ENCODE data around the gene JAKMIP1.

Gene JAKMIP1

GRCh38 chr4:6239968-6240367, 39.6 kb upstream of the JAKMIP1 start:
- H3K27ac ChIP-seq (ENCODE audit: low read depth, low read length) = no peak overlapping the region
- no peaks in the 10 kb centered on the region for H3K4me1 ChIP-seq (ENCODE audit: control insufficient read depth, low read length)
- TF ChIP-seq EZH2phosphoT487 (IDR thresholded peaks at IDR 0.05; ENCODE audit: borderline replicate concordance, low read length) = no peak
- TF ChIP-seq, protein P1, sequence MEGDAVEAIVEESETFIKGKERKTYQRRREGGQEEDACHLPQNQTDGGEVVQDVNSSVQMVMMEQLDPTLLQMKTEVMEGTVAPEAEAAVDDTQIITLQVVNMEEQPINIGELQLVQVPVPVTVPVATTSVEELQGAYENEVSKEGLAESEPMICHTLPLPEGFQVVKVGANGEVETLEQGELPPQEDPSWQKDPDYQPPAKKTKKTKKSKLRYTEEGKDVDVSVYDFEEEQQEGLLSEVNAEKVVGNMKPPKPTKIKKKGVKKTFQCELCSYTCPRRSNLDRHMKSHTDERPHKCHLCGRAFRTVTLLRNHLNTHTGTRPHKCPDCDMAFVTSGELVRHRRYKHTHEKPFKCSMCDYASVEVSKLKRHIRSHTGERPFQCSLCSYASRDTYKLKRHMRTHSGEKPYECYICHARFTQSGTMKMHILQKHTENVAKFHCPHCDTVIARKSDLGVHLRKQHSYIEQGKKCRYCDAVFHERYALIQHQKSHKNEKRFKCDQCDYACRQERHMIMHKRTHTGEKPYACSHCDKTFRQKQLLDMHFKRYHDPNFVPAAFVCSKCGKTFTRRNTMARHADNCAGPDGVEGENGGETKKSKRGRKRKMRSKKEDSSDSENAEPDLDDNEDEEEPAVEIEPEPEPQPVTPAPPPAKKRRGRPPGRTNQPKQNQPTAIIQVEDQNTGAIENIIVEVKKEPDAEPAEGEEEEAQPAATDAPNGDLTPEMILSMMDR (IDR thresholded peaks at IDR 0.05; ENCODE audit: low read depth, low read length, poor library complexity, severe bottlenecking) = no peak

GRCh38 chr4:6239486-6239885, 39.1 kb upstream of the JAKMIP1 start:
- no peak overlapping the region for H3K4me2 ChIP-seq (ENCODE audit: low read length)
- H4K20me1 ChIP-seq (ENCODE audit: control insufficient read depth, insufficient read depth, low read depth, low read length) = no peaks in the 10 kb centered on the region
- no peaks in the 10 kb centered on the region for H3K36me3 ChIP-seq (ENCODE audit: control insufficient read depth, low read length)
- H3K9me3 ChIP-seq (ENCODE audit: control insufficient read depth, insufficient read depth, low read length) = no peaks in the 10 kb centered on the region; the same call in 1 of the 2 replicates
- no peaks in the 10 kb centered on the region for H3K4me1 ChIP-seq (ENCODE audit: control insufficient read depth, low read length)
- no peaks in the 10 kb centered on the region for H3K27me3 ChIP-seq (ENCODE audit: control insufficient read depth, low read length)
- H3K79me2 ChIP-seq (ENCODE audit: control insufficient read depth, low read length) = no peaks in the 10 kb centered on the region
- no peak overlapping the region for H3K4me3 ChIP-seq (ENCODE audit: low read length)
- no peaks in the 10 kb centered on the region for H3K9me2 ChIP-seq (replicated peaks; ENCODE audit: control insufficient read depth, low read length)
- TF ChIP-seq EZH2phosphoT487 (IDR thresholded peaks at IDR 0.05; ENCODE audit: borderline replicate concordance, low read length) = no peak
- TF ChIP-seq, protein P1 (IDR thresholded peaks at IDR 0.05; ENCODE audit: low read depth, low read length, poor library complexity, severe bottlenecking) = no peak
- H3F3A ChIP-seq (ENCODE audit: control insufficient read depth, insufficient read depth) = no peaks in the 10 kb centered on the region
- H3K27ac ChIP-seq (ENCODE audit: low read depth, low read length) = no peak overlapping the region

More at GRCh38 chr4:6239968-6240367, 39.6 kb upstream of the JAKMIP1 start:
- Histone ChIP-seq H3F3A (ENCODE audit: control insufficient read depth, insufficient read depth) (no peaks in the 10 kb centered on the region), H3K4me2 (ENCODE audit: low read length) (no peak overlapping the region), H3K27me3 (ENCODE audit: control insufficient read depth, low read length) (no peaks in the 10 kb centered on the region), H3K9me3 (ENCODE audit: control insufficient read depth, insufficient read depth, low read length) (no peaks in the 10 kb centered on the region; the same call in 1 of the 2 replicates), H4K20me1 (ENCODE audit: control insufficient read depth, insufficient read depth, low read depth, low read length) (no peaks in the 10 kb centered on the region), H3K4me3 (ENCODE audit: low read length) (no peak overlapping the region), H3K36me3 (ENCODE audit: control insufficient read depth, low read length) (no peaks in the 10 kb centered on the region), H3K79me2 (ENCODE audit: control insufficient read depth, low read length) (no peaks in the 10 kb centered on the region), H3K9me2 (replicated peaks; ENCODE audit: control insufficient read depth, low read length) (no peaks in the 10 kb centered on the region)

- no peaks in the 10 kb centered on the region for H3K9me3 ChIP-seq (ENCODE audit: control insufficient read depth, insufficient read depth, low read length)
- H3K9me2 ChIP-seq (replicated peaks; ENCODE audit: control insufficient read depth, low read length) = no peaks in the 10 kb centered on the region
- H4K20me1 ChIP-seq (ENCODE audit: control insufficient read depth, insufficient read depth, low read depth, low read length) = no peaks in the 10 kb centered on the region
- no peak overlapping the region for H3K27ac ChIP-seq (ENCODE audit: low read depth, low read length)
- no peaks in the 10 kb centered on the region for H3F3A ChIP-seq (ENCODE audit: control insufficient read depth, insufficient read depth)
- H3K4me3 ChIP-seq (ENCODE audit: low read length) = no peak overlapping the region
- no peaks in the 10 kb centered on the region for H3K79me2 ChIP-seq (ENCODE audit: control insufficient read depth, low read length)
- no peaks in the 10 kb centered on the region for H3K4me1 ChIP-seq (ENCODE audit: control insufficient read depth, low read length)
- no peaks in the 10 kb centered on the region for H3K36me3 ChIP-seq (ENCODE audit: control insufficient read depth, low read length)
- H3K27me3 ChIP-seq (ENCODE audit: control insufficient read depth, low read length) = no peaks in the 10 kb centered on the region
- no peak overlapping the region for H3K4me2 ChIP-seq (ENCODE audit: low read length)
- TF ChIP-seq EZH2phosphoT487 (IDR thresholded peaks at IDR 0.05; ENCODE audit: borderline replicate concordance, low read length) = no peak
- TF ChIP-seq, protein P1 (IDR thresholded peaks at IDR 0.05; ENCODE audit: low read depth, low read length, poor library complexity, severe bottlenecking) = no peak
Measured at GRCh38 chr4:6236816-6237390, 36.6 kb upstream of the JAKMIP1 start.
